ENCODE data around the gene OTOA.
"Not testable (repeated sequence)": the region's sequence is repeated elsewhere in the genome, so short reads cannot be mapped to it uniquely, and the experiment has no call there.

OTOA gene

DNA sequence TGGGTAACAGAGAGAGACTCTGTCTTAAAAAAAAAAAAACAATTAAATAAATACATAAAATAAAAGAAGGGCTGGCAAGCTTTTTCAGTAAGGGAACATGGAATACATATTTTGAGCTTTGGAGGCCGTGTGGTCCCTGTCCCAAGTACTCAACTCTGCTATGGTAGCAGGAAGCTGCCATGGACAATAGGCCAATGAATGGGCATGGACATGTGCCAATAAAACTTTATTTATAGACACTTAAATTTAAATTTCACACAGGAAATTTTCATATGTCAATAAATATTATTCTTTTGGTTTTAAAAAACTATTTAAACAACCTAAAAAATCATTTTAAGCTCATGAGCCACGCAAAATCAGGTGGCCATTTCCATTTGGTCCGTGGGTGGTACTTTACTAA lies 3.8 kb downstream of the OTOA start:
- H3K4me3 Mint-ChIP-seq = no peak overlapping the region
- H3K4me1 Mint-ChIP-seq (ENCODE audit: low read depth) = no peaks in the 10 kb centered on the region
- H3K9me3 Mint-ChIP-seq = no peaks in the 10 kb centered on the region
- no peak for DNase-seq (ENCODE audit: low spot score)
- H3K27ac Mint-ChIP-seq = no peak overlapping the region
- peaks cover 22% of the 10 kb centered on the region for H3K27me3 Mint-ChIP-seq (ENCODE audit: low read depth)
- no peaks in the 10 kb centered on the region for H3K36me3 Mint-ChIP-seq (ENCODE audit: low read depth)

GRCh38 chr16:21673469-21673868 lies 9.7 kb downstream of the OTOA start:
- no peaks in the 10 kb centered on the region for H3K4me1 Mint-ChIP-seq (ENCODE audit: low read depth)
- peaks cover 3% of the 10 kb centered on the region for H3K9me3 Mint-ChIP-seq

GRCh38 chr16:21674456-21674855 lies 10.7 kb downstream of the OTOA start:
- H3K4me3 Mint-ChIP-seq; H3K27ac Mint-ChIP-seq; H3K9me3 Mint-ChIP-seq; DNase-seq (ENCODE audit: low spot score); H3K36me3 Mint-ChIP-seq (ENCODE audit: low read depth); H3K4me1 Mint-ChIP-seq (ENCODE audit: low read depth): not testable (repeated sequence)
- peaks cover 22% of the 10 kb centered on the region for H3K27me3 Mint-ChIP-seq (ENCODE audit: low read depth)

More at GRCh38 chr16:21673469-21673868, 9.7 kb downstream of the OTOA start:
- Mint-ChIP-seq H3K27me3 (ENCODE audit: low read depth) (peaks cover 19% of the 10 kb centered on the region), H3K36me3 (ENCODE audit: low read depth) (no peaks in the 10 kb centered on the region), H3K27ac (no peak overlapping the region), H3K4me3 (no peak overlapping the region)
- no peak for DNase-seq (ENCODE audit: low spot score)

- peaks cover 14% of the 10 kb centered on the region for H3K27me3 Mint-ChIP-seq (ENCODE audit: low read depth)
- not testable (repeated sequence) for H3K9me3 Mint-ChIP-seq; H3K4me3 Mint-ChIP-seq; H3K27ac Mint-ChIP-seq; DNase-seq (ENCODE audit: low spot score); H3K4me1 Mint-ChIP-seq (ENCODE audit: low read depth); H3K36me3 Mint-ChIP-seq (ENCODE audit: low read depth)
Measured at GRCh38 chr16:21680714-21681113, 16.9 kb downstream of the OTOA start.

DNA sequence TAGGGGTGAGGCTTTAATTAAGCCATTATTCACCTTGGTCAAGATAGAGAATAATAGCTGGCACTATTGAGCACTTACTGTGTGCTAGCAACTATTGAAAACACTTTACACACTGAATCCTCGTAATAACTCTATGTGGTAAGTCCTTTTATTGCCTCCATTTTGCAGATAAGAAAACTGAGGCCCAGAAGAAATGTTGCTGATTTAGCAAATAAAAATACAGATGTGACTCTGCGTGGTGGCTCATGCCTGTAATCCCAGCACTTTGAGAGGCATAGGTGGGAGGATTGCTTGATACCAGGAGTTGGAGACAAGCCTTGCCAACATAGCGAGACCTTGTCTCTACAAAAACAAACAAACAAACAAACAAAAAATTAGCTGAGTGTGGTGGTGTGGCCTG lies 19.4 kb downstream of the OTOA start:
- peaks cover 11% of the 10 kb centered on the region for H3K27me3 Mint-ChIP-seq (ENCODE audit: low read depth)
- H3K27ac Mint-ChIP-seq = no peak overlapping the region
- H3K9me3 Mint-ChIP-seq = no peaks in the 10 kb centered on the region
- DNase-seq (ENCODE audit: low spot score) = no peak
- no peak overlapping the region for H3K4me3 Mint-ChIP-seq
- H3K36me3 Mint-ChIP-seq (ENCODE audit: low read depth) = no peaks in the 10 kb centered on the region
- H3K4me1 Mint-ChIP-seq (ENCODE audit: low read depth) = no peaks in the 10 kb centered on the region

DNA sequence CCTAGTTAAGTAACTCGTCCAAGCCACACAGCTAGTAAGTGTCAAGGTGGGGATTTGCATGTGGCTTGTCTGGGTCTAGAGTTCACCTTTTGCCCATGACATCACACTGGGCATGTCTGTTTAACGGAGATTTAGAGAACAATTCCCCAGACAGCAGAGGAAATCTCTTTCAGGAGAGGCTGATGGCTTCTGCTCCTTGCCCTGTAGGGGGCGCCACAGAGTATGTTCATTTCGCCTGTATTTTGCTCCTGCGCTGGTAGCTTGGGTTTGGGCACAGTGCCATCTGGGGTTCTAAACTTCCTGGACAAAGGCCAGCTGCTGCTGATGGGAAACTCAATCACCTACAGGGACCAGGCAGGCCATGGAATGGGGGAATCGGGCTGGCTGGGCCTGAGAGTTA lies 20.4 kb downstream of the OTOA start:
- no peak overlapping the region for H3K27ac Mint-ChIP-seq
- no peaks in the 10 kb centered on the region for H3K4me1 Mint-ChIP-seq (ENCODE audit: low read depth)
- DNase-seq (ENCODE audit: low spot score) = no peak
- no peaks in the 10 kb centered on the region for H3K9me3 Mint-ChIP-seq
- H3K27me3 Mint-ChIP-seq (ENCODE audit: low read depth) = peaks cover 9% of the 10 kb centered on the region
- no peaks in the 10 kb centered on the region for H3K36me3 Mint-ChIP-seq (ENCODE audit: low read depth)
- H3K4me3 Mint-ChIP-seq = no peak overlapping the region

- Mint-ChIP-seq H3K4me3 (no peak overlapping the region), H3K27me3 (ENCODE audit: low read depth) (peaks cover 13% of the 10 kb centered on the region), H3K9me3 (no peaks in the 10 kb centered on the region), H3K4me1 (ENCODE audit: low read depth) (no peaks in the 10 kb centered on the region), H3K36me3 (ENCODE audit: low read depth) (no peaks in the 10 kb centered on the region), H3K27ac (no peak overlapping the region)
- no peak for DNase-seq (ENCODE audit: low spot score)
Measured at GRCh38 chr16:21685034-21685455, 21.3 kb downstream of the OTOA start.

- no peaks in the 10 kb centered on the region for H3K36me3 Mint-ChIP-seq (ENCODE audit: low read depth)
- H3K4me3 Mint-ChIP-seq = no peak overlapping the region
- no peak for DNase-seq (ENCODE audit: low spot score)
- no peak overlapping the region for H3K27ac Mint-ChIP-seq
- no peaks in the 10 kb centered on the region for H3K4me1 Mint-ChIP-seq (ENCODE audit: low read depth)
- H3K9me3 Mint-ChIP-seq = no peaks in the 10 kb centered on the region
- H3K27me3 Mint-ChIP-seq (ENCODE audit: low read depth) = peaks cover 4% of the 10 kb centered on the region
Measured at GRCh38 chr16:21689107-21689506, 25.3 kb downstream of the OTOA start.

GRCh38 chr16:21690967-21691366 lies 27.2 kb downstream of the OTOA start:
- not testable (repeated sequence) for H3K36me3 Mint-ChIP-seq (ENCODE audit: low read depth); H3K4me3 Mint-ChIP-seq; DNase-seq (ENCODE audit: low spot score); H3K4me1 Mint-ChIP-seq (ENCODE audit: low read depth); H3K27ac Mint-ChIP-seq; H3K9me3 Mint-ChIP-seq; H3K27me3 Mint-ChIP-seq (ENCODE audit: low read depth)

GRCh38 chr16:21694609-21695008 lies 30.8 kb downstream of the OTOA start:
- H3K4me3 Mint-ChIP-seq = no peak overlapping the region
- no peak for DNase-seq (ENCODE audit: low spot score)
- no peaks in the 10 kb centered on the region for H3K4me1 Mint-ChIP-seq (ENCODE audit: low read depth)
- peaks cover 4% of the 10 kb centered on the region for H3K27me3 Mint-ChIP-seq (ENCODE audit: low read depth)
- H3K9me3 Mint-ChIP-seq = no peaks in the 10 kb centered on the region
- H3K36me3 Mint-ChIP-seq (ENCODE audit: low read depth) = no peaks in the 10 kb centered on the region
- no peak overlapping the region for H3K27ac Mint-ChIP-seq

GRCh38 chr16:21697032-21697431 lies 33.3 kb downstream of the OTOA start:
- Mint-ChIP-seq H3K27me3 (ENCODE audit: low read depth) (peaks cover 2% of the 10 kb centered on the region), H3K4me3 (no peak overlapping the region), H3K27ac (no peak overlapping the region), H3K36me3 (ENCODE audit: low read depth) (no peaks in the 10 kb centered on the region), H3K4me1 (ENCODE audit: low read depth) (no peaks in the 10 kb centered on the region), H3K9me3 (no peaks in the 10 kb centered on the region)
- no peak for DNase-seq (ENCODE audit: low spot score)

DNA sequence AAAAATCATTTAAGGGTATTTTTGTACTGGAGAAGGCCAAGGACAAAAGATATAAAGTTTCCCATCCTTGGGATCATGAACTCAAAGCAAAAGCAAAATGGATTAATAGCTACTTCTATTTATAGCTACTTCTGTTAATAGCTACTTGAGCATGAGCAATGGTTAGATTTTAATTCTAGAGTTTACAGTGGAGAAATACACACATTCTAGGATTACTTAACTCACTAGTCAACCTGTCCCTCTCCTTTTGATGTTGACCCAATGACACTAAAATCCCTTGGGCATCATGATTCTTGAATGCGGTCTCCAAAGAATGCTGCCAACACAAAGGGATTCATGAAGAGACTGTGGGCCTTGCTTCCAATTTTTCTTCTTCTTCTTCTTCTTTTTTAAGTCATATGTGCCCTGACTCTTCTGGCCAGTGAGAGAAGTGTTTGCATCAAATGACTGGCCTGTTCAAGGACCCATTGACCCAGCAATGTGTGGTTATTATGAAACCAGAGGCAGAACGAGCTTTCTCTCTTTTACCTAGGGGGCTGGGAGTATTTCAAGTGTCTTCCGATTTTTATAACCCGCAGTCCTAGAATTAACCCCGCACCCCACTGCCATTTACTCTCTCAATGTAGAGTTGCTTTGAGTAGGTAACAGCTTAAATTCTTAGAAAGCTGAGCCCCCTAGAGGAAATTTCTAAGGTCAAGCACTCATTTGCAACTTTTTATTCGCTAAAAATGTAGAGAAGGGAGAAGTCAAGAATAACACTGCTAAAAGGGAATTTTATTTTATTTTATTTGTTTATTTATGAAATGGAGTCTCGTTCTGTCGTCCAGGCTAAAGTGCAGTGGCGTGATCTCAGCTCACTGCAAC lies 34.6 kb downstream of the OTOA start:
- H3K27ac Mint-ChIP-seq = no peak overlapping the region

DNA sequence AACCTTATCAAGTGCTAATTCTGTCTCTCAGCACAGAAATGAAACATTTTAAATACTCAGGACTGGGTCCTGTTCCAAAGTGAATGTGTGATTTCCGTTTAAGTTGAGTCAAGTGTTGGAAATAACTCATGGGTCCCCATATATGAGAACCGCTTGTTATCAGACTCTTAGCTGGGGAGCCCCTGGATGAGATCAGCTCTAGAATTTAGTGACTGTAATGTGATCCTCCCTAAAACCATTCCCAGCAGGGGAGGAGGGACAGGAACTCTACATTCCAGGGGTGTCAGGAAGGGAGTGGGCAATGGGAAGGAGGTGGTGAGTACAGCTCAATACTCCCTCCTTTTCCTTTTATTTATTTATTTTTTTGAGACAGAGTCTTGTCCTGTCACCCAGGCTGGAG lies 37.5 kb downstream of the OTOA start:
- no peaks in the 10 kb centered on the region for H3K9me3 Mint-ChIP-seq
- no peak overlapping the region for H3K27ac Mint-ChIP-seq
- no peak for DNase-seq (ENCODE audit: low spot score)
- H3K27me3 Mint-ChIP-seq (ENCODE audit: low read depth) = no peaks in the 10 kb centered on the region
- no peak overlapping the region for H3K4me3 Mint-ChIP-seq
- no peaks in the 10 kb centered on the region for H3K36me3 Mint-ChIP-seq (ENCODE audit: low read depth)
- H3K4me1 Mint-ChIP-seq (ENCODE audit: low read depth) = peaks cover 2% of the 10 kb centered on the region

More for the DNA sequence above, 34.6 kb downstream of the OTOA start:
- Mint-ChIP-seq H3K9me3 (no peaks in the 10 kb centered on the region), H3K4me3 (no peak overlapping the region), H3K27me3 (ENCODE audit: low read depth) (peaks cover 2% of the 10 kb centered on the region), H3K36me3 (ENCODE audit: low read depth) (no peaks in the 10 kb centered on the region), H3K4me1 (ENCODE audit: low read depth) (no peaks in the 10 kb centered on the region)
- no peak for DNase-seq (ENCODE audit: low spot score)

DNA sequence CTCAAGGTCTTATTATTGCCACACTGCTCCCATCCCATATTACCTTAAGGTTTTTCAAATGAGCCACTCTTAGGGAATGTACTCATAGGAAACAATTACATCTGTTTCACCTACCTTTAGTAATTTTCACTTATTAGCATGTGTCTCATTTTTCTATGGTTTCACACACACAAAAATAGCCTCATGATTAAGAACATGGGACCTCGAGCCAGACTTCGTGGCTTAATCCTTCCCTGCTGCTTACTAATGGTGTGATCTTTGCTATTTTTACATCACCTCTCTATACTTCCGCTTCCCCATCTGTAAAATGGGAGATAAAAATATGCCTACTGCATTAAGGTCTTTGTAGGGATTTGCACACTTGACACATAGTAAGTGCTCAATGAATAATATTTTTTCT lies 38.5 kb downstream of the OTOA start:
- Mint-ChIP-seq H3K4me3 (no peak overlapping the region), H3K27me3 (ENCODE audit: low read depth) (no peaks in the 10 kb centered on the region), H3K27ac (no peak overlapping the region), H3K36me3 (ENCODE audit: low read depth) (no peaks in the 10 kb centered on the region), H3K9me3 (no peaks in the 10 kb centered on the region), H3K4me1 (ENCODE audit: low read depth) (peaks cover 2% of the 10 kb centered on the region)
- no peak for DNase-seq (ENCODE audit: low spot score)

- no peaks in the 10 kb centered on the region for H3K36me3 Mint-ChIP-seq (ENCODE audit: low read depth)
- H3K4me3 Mint-ChIP-seq = no peak overlapping the region
- DNase-seq (ENCODE audit: low spot score) = no peak
- H3K27me3 Mint-ChIP-seq (ENCODE audit: low read depth) = no peaks in the 10 kb centered on the region
- H3K4me1 Mint-ChIP-seq (ENCODE audit: low read depth) = peaks cover 2% of the 10 kb centered on the region
- no peak overlapping the region for H3K27ac Mint-ChIP-seq
- H3K9me3 Mint-ChIP-seq = no peaks in the 10 kb centered on the region
Measured at GRCh38 chr16:21703156-21703555, 39.4 kb downstream of the OTOA start.

Measured in T-helper 2 cell treated with Interferon-gamma antibody and Interleukin-4, amounts not matched to agents 5 μg/mL and 100 μg/mL, for 36 hours (primary cell).